ENCODE data around the gene NOL9.

DNA sequence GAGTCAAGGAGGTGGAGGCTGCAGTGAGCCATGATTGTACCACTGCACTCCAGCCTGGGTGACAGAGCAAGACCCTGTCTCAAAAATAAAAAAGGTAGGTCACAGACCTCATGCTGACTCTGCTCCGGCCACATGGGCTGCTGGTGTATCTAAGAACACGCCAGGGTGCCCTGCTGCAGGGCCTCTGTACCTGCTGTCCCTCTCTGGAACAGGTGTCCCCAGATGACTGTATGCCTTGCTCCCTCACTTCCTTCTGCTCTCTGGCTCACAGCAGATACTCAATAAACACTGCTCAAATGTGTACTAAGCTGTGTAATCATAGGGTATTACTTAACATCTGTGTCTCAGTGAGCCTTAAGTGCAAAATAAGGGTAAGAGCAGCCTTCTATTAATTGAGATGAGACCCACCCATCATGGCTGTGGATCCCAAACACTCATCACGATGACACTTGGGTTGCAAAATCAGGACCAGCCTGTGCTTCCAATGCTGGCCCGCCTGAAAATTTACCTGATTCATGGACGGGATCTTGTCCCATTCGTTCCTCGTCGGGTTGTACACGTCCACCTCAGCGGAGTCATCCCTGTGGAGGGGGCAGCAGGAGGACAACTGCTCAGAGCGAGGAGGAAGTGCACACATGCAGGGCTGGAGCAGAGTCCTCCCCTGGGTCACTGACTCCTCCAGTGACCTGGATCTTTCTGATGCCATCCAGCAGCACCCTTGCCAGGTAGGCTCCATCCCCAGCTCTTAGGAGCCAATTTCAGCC, 40.8 kb upstream of the NOL9 start:
- TF ChIP-seq, protein P1, sequence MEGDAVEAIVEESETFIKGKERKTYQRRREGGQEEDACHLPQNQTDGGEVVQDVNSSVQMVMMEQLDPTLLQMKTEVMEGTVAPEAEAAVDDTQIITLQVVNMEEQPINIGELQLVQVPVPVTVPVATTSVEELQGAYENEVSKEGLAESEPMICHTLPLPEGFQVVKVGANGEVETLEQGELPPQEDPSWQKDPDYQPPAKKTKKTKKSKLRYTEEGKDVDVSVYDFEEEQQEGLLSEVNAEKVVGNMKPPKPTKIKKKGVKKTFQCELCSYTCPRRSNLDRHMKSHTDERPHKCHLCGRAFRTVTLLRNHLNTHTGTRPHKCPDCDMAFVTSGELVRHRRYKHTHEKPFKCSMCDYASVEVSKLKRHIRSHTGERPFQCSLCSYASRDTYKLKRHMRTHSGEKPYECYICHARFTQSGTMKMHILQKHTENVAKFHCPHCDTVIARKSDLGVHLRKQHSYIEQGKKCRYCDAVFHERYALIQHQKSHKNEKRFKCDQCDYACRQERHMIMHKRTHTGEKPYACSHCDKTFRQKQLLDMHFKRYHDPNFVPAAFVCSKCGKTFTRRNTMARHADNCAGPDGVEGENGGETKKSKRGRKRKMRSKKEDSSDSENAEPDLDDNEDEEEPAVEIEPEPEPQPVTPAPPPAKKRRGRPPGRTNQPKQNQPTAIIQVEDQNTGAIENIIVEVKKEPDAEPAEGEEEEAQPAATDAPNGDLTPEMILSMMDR (IDR thresholded peaks at IDR 0.05; ENCODE audit: extremely low read depth in 1 of 2, insufficient read depth in 1 of 2, low read depth in 1 of 2, low read length in 2 of 2) = no peak
- no peak for TF ChIP-seq EZH2 (IDR thresholded peaks at IDR 0.05; ENCODE audit: borderline replicate concordance, low read depth, low read length, severe bottlenecking)
- TF ChIP-seq POLR2A (IDR thresholded peaks at IDR 0.05; ENCODE audit: low read depth, low read length) = no peak
- TF ChIP-seq, protein P2, sequence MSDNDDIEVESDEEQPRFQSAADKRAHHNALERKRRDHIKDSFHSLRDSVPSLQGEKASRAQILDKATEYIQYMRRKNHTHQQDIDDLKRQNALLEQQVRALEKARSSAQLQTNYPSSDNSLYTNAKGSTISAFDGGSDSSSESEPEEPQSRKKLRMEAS (IDR thresholded peaks at IDR 0.05; ENCODE audit: insufficient read depth, insufficient read length) = no peak
- no peak for TF ChIP-seq FOS (IDR thresholded peaks at IDR 0.05; ENCODE audit: borderline replicate concordance, insufficient read depth, low read length)
- TF ChIP-seq POLR2AphosphoS5 (IDR thresholded peaks at IDR 0.05; ENCODE audit: insufficient read depth, low read depth, low read length) = no peak
- no peak for TF ChIP-seq MYC (IDR thresholded peaks at IDR 0.05; ENCODE audit: low read depth, low read length)
- TF ChIP-seq GATA2 (IDR thresholded peaks at IDR 0.05; ENCODE audit: insufficient read depth, insufficient read length, low read depth, low read length) = no peak

Data from endothelial cell of umbilical vein (primary cell).